ENCODE measurements around the gene ECT2L. TPM values are rescaled to one million over a fixed set of nuclear protein-coding genes. Genes with fewer than 3 reads are reported as not detected.

Gene ECT2L, protein sequence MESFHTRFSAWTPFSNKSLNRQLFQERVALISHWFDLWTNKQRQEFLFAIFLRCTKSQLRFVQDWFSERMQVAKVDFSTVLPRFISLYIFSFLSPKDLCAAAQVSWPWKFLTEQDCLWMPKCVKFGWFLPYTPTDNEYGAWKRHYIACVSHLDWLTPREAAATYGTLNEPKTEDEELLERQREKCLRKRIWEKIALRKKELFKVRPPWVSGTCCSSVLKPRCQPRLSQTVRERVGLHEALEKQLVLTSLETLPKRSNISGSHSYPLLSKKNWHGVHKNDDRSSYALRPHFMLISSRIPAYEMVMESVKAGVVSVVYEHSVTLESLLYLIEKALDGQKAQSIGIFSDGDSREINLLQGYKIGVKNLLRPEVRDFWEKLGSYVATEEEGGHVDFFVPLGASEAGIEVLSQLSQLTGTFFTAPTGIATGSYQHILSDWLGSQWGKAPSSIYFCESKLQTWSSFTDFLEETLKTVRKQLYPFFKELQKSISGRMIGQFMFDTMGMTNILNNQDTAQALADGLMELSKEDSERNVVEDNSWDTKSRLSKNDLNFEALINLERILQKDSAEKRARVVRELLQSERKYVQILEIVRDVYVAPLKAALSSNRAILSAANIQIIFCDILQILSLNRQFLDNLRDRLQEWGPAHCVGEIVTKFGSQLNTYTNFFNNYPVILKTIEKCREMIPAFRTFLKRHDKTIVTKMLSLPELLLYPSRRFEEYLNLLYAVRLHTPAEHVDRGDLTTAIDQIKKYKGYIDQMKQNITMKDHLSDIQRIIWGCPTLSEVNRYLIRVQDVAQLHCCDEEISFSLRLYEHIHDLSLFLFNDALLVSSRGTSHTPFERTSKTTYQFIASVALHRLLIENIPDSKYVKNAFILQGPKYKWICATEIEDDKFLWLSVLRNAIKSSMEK
- total RNA-seq: 0.70 TPM
- long read RNA-seq, partial matches to known transcripts: 0 of 5 reads
- long read RNA-seq, other reads (novel, unspliced or antisense): 5 of 5 reads

- peak; percentile 90 for DNase-seq
- intact Hi-C loops (cut with DNase I): no loop called here
- peak; percentile 96 for ATAC-seq (ENCODE audit: poor library complexity)
Observed at GRCh38 chr6:138795809-138796603, at the start of gene ECT2L. TSS of gene ECT2L (plus strand) at chr6:138796087. CDS start at chr6:138813275, 17,188 bp downstream.

- DNase-seq: no peak
- intact Hi-C loops (cut with DNase I): no loop called here
- ATAC-seq (ENCODE audit: poor library complexity): no peak
Observed at GRCh38 chr6:138752017-138752416, 43.9 kb upstream of the ECT2L start.

GRCh38 chr6:138757136-138757535 is 38.8 kb upstream of the ECT2L start:
- ATAC-seq (ENCODE audit: poor library complexity): no peak
- no peak for DNase-seq
- intact Hi-C loops (cut with DNase I): no loop called here

GRCh38 chr6:138765896-138766655 is 29.8 kb upstream of the ECT2L start:
- intact Hi-C loops (cut with DNase I): loop anchor here (2.0 to 10.0 kb wide), 3 partner anchors 177 to 654 kb away; no protein-coding TSS in a partner anchor
- ATAC-seq (ENCODE audit: poor library complexity): peak; percentile 48

DNA sequence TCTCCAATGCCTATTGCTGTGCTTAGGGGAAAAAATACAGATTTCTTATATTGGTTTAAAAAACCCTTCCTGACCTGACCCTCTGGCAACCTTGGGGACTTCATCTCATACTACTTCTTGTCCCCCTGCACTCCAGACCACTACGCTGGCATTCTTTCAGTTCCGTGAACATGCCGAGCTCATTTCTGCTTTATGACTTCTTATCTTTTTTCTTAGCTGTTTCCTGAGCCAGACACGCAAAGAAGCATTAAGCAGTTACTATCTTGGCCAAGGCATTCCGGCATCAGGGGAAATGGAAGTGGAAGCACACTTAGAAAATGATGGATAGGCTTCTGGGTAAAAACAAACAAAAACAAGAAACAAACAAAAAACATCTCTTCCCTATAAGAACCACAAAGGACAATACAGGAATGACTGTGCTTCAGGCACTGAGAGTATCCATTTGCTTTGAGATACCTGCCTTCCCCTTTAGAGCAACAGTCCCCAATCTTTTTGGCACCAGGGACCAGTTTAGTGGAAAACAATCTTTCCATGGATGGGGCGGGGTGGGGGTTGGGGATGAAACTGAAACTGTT is 26.7 kb upstream of the ECT2L start:
- intact Hi-C loops (cut with DNase I): loop anchor here (5.0 to 10.0 kb wide), 2 partner anchors 344 to 657 kb away; no protein-coding TSS in a partner anchor
- ATAC-seq (ENCODE audit: poor library complexity): no peak
- DNase-seq: no peak

More at GRCh38 chr6:138765896-138766655, 29.8 kb upstream of the ECT2L start:
- DNase-seq: no peak

- DNase-seq (no peak), ATAC-seq (ENCODE audit: poor library complexity) (no peak)
- intact Hi-C loops (cut with DNase I): no loop called here
Observed at GRCh38 chr6:138772596-138773176, 23.2 kb upstream of the ECT2L start.

- intact Hi-C loops (cut with DNase I): no loop called here
- DNase-seq (peak; percentile 96), ATAC-seq (ENCODE audit: poor library complexity) (peak; percentile 98)
Observed at GRCh38 chr6:138773177-138774091, 22.5 kb upstream of the ECT2L start, which contains the start of gene CCDC28A. TSS of gene CCDC28A (plus strand) at chr6:138773769. CDS start at chr6:138776121, 2,352 bp downstream.

- ATAC-seq (ENCODE audit: poor library complexity): peak; percentile 23
- intact Hi-C loops (cut with DNase I): no loop called here
- no peak for DNase-seq
Observed at GRCh38 chr6:138774370-138774769, 21.5 kb upstream of the ECT2L start.

- intact Hi-C loops (cut with DNase I): no loop called here
- no peak for DNase-seq
- no peak for ATAC-seq (ENCODE audit: poor library complexity)
Observed at GRCh38 chr6:138776659-138777058, 19.2 kb upstream of the ECT2L start.

DNA sequence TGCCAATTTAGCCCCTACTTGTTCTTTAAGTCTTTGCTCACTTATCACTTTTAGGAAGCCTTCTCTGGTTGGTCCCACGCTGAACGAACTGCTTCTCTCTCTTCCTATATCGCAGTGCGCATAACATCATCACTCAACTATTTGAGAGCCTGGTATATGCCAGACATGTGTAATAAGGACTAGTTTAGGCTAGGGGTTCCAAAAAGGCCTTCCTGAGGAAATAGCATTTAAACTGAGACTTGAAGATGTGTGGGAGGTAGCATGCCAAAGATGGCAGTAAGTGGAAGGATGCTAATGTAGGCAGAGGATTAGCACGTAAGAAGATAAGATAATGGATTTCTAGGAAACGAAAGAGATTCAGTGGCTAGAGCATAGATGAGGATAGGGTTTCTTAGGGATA is 17.6 kb upstream of the ECT2L start:
- no peak for DNase-seq
- no peak for ATAC-seq (ENCODE audit: poor library complexity)
- intact Hi-C loops (cut with DNase I): no loop called here

GRCh38 chr6:138782243-138782642 is 13.6 kb upstream of the ECT2L start:
- intact Hi-C loops (cut with DNase I): no loop called here
- no peak for ATAC-seq (ENCODE audit: poor library complexity)
- no peak for DNase-seq

GRCh38 chr6:138785079-138785478 is 10.8 kb upstream of the ECT2L start:
- ATAC-seq (ENCODE audit: poor library complexity) (peak; percentile 78), DNase-seq (no peak)
- intact Hi-C loops (cut with DNase I): no loop called here

DNA sequence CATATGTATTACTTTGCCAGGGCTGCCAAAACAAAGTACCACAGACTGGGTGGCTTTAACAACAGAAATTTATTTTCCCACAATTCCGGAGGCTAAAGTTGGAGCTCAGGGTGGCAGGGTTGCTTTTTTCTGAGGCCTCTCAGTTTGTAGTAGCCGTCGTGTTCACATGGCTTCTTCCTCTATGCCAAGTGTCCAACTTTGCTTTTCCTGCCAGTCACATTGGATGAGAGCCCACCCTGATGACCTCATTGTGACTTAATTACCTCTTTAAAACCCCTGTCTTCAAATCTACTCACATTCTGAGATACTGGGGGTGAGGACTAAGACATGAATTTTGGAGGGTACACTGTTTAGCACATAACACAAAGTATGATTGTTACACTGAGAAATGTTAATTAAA is 9.9 kb upstream of the ECT2L start:
- intact Hi-C loops (cut with DNase I): no loop called here
- DNase-seq: no peak
- peak; percentile 62 for ATAC-seq (ENCODE audit: poor library complexity)

GRCh38 chr6:138787138-138787537 is 8.7 kb upstream of the ECT2L start:
- ATAC-seq (ENCODE audit: poor library complexity) (no peak), DNase-seq (no peak)
- intact Hi-C loops (cut with DNase I): no loop called here

- DNase-seq (no peak), ATAC-seq (ENCODE audit: poor library complexity) (no peak)
- intact Hi-C loops (cut with DNase I): no loop called here
Observed at GRCh38 chr6:138796771-138797170, 884 bp downstream of the ECT2L start.

DNA sequence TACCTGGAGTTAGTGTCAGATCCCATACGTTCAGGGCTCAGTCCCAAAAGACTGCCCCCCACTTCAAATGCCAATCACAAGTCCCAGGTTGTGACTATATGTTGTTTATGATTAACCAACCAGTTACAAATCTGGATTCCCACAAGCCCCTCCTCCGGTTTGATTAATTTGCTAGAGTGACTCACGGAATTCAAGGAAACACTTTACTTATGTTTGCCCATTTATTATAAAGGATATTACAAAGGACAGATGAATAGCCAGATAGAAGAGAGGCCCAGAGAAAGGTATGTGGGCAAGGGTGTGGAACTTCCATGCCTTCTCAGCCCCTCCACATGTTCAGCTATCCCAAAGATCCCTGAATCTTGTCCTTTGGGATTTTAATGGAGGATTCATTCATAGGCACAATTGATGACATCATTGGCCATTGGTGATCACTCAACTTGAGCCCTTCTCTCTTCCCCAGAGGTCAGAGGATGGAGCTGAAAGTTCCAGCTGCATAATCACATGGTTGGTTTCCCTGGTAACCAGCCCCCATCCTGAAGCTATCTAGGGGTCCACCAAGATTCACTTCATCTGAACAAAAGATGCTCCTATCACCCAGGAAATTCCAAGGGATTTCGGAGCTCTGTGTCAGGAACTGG is 2.0 kb downstream of the ECT2L start:
- no peak for ATAC-seq (ENCODE audit: poor library complexity)
- no peak for DNase-seq
- intact Hi-C loops (cut with DNase I): no loop called here

Data from Right ventricle myocardium superior (tissue), 1 donor.